22Rv1 (cell line): ENCODE measurements around the gene DENND6B.

ENCODE experiments used
- CTCF ChIP-seq: fragments of 450-650 bp; IDR thresholded peaks from 2 replicates; pipeline ENCODE4 v1.5.1; 2017; ENCODE audit warnings: mild to moderate bottlenecking
- ZFX ChIP-seq: fragments of 450-650 bp; IDR thresholded peaks from 2 replicates; pipeline ENCODE4 v1.6.1; 2017; ENCODE audit warnings: antibody characterized with exemption, borderline replicate concordance

GRCh38 chr22:50272044-50272802 lies 54.6 kb downstream of the DENND6B start:
- TF ChIP-seq CTCF (no peak), ZFX (no peak)
